Stimulated activated CD8-positive, alpha-beta memory T cell treated with anti-CD3 and anti-CD28 coated beads, Interleukin-4, amount 100 ng/mL, for 24 hours (primary cell): ENCODE results near the gene USP15.
"Not testable (repeated sequence)": the region's sequence is repeated elsewhere in the genome, so short reads cannot be mapped to it uniquely, and the experiment has no call there.

Experiments
- DNase-seq: peaks from one replicate; pipeline ENCODE4 v3.0.0-alpha.2; 2020; ENCODE audit warnings: low read depth

The USP15 gene

DNA sequence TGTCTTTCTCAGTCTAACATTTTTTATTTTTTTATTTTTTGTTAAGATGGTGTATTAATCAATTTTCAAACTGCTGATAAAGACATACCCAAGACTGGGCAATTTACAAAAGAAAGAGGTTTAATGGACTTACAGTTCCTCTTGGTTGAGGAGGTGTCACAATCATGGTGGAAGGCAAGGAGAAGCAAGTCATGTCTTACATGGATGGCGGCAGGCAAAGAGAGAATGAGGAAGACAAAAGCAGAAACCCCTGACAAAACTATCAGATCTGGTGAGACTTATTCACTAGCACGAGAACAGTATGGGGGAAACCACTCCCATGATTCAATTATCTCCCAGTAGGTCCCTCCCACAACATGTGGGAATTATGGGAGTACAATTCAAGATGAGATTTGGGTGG is 195.2 kb downstream of the USP15 start:
- DNase-seq = not testable (repeated sequence)

DNA sequence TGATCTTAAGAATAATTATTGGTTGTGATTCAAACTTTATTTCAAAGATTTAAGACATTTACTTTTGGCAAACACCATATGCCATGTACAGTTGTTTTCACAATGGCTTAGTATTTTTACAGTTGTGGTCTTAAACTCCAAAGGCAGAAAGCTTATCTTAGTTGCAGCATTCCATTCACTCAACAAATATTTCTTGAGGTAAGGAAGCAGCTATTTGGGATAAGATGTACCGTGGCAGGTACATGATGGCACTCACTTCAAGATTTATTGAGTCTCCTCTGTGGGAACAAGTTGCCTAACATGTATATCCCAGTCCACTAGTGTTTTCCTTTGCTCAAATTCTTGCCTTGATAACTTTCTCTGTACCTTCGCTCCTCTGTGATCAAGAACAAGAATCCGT is 198.4 kb downstream of the USP15 start:
- DNase-seq = no peak

GRCh38 chr12:62459976-62460375 is 199.8 kb downstream of the USP15 start:
- DNase-seq = no peak

DNA sequence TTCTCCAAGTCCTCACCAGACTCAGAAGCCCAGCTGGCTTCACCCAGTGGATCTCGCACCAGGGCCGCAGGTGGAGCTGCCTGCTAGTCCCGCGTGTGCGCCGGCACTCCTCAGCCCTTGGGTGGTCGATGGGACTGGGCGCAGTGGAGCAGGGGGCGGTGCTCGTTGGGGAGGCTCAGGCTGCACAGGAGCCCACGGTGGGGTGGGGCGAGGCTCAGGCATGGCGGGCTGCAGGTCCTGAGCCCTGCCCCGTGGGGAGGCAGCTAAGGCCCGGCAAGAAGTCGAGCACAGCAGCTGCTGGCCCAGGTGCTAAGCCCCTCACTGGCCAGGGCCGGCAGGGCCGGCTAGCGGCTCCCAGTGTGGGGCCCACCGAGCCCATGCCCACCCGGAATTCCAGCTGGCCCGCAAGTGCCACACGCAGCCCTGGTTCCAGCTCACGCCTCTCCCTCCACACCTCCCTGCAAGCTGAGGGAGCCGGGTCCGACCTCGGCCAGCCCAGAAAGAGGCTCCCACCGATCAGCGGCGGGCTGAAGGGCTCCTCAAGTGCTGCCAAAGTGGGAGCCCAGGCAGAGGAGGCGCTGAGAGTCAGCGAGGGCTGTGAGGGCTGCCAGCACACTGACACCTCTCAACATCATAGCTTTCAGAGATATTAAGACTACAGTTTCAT is 201.1 kb downstream of the USP15 start:
- not testable (repeated sequence) for DNase-seq

- DNase-seq = not testable (repeated sequence)
Measured at GRCh38 chr12:62463252-62463651, 203.0 kb downstream of the USP15 start.
